ENCODE measurements around the gene SCP2D1.

SCP2D1 gene

GRCh38 chr20:18815194-18815942 is 1.8 kb downstream of the SCP2D1 start:
- DNase-seq, result no peak

GRCh38 chr20:18822832-18823231 is 9.2 kb downstream of the SCP2D1 start:
- no peak for DNase-seq

- no peak for DNase-seq
Measured at GRCh38 chr20:18831830-18832499, 18.4 kb downstream of the SCP2D1 start.

- no peak for DNase-seq
Measured at GRCh38 chr20:18832546-18833200, 19.1 kb downstream of the SCP2D1 start.

GRCh38 chr20:18835466-18836256 is 22.1 kb downstream of the SCP2D1 start:
- DNase-seq, result no peak

GRCh38 chr20:18837718-18838117 is 24.1 kb downstream of the SCP2D1 start:
- no peak for DNase-seq

- DNase-seq, result no peak
Measured at GRCh38 chr20:18839507-18840247, 26.1 kb downstream of the SCP2D1 start.

GRCh38 chr20:18840248-18840645 is 26.7 kb downstream of the SCP2D1 start:
- DNase-seq, result no peak

- DNase-seq, result no peak
Measured at GRCh38 chr20:18845017-18845416, 31.4 kb downstream of the SCP2D1 start.

- no peak for DNase-seq
Measured at GRCh38 chr20:18847226-18847755, 33.7 kb downstream of the SCP2D1 start.

- DNase-seq, result no peak
Measured at GRCh38 chr20:18849131-18849530, 35.5 kb downstream of the SCP2D1 start.

- no peak for DNase-seq
Measured at GRCh38 chr20:18851629-18852028, 38.0 kb downstream of the SCP2D1 start.

GRCh38 chr20:18852318-18852717 is 38.7 kb downstream of the SCP2D1 start:
- DNase-seq, result no peak

GRCh38 chr20:18853216-18853615 is 39.6 kb downstream of the SCP2D1 start:
- no peak for DNase-seq

GRCh38 chr20:18853946-18854646 is 40.5 kb downstream of the SCP2D1 start:
- no peak for DNase-seq

GRCh38 chr20:18855882-18856281 is 42.3 kb downstream of the SCP2D1 start:
- no peak for DNase-seq

GRCh38 chr20:18856873-18857272 is 43.3 kb downstream of the SCP2D1 start:
- DNase-seq, result no peak

GRCh38 chr20:18857640-18858039 is 44.1 kb downstream of the SCP2D1 start:
- DNase-seq, result no peak

- DNase-seq, result no peak
Measured at GRCh38 chr20:18858816-18859215, 45.2 kb downstream of the SCP2D1 start.

Measured in activated CD4-positive, alpha-beta T cell treated with anti-CD3 and anti-CD28 coated beads for 4 hours (primary cell).